ENCODE data around the gene PRPF6. TPM values are rescaled to one million over a fixed set of nuclear protein-coding genes. Genes with fewer than 3 reads are reported as not detected.

Gene PRPF6
- total RNA-seq, 1 donor from 2014 or later = 71.0 TPM

GRCh38 chr20:64049060-64049877 is 68.3 kb downstream of the PRPF6 start, which contains the start of gene SOX18:
TSS of gene SOX18 (minus strand) at chr20:64049639. CDS start at chr20:64049516, 123 bp downstream.
- no peak for DNase-seq

GRCh38 chr20:64049878-64050260 is 68.9 kb downstream of the PRPF6 start:
- no peak for DNase-seq

GRCh38 chr20:64050261-64051032 is 69.5 kb downstream of the PRPF6 start:
- DNase-seq = no peak

DNA sequence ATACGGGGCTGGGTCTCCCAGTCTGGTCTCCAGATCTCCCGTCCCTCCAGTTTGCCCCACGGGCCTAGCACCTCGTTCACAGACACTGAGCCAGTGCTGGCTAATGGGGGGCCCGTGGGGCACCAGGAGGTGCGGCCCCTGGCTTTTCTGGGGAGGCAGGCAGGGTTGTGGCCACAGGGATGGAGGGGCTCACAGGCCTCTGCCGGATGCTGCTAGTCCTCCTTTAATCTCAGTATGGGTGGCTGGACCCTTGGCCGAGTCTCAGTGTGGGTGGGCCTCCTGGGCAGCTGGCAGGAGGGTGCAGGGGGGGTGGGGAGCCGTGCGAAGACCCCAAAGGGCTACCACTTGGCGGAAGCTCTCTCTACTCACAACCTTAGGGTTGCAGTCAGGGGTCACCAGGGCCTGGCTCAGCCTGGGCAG is 70.1 kb downstream of the PRPF6 start:
- DNase-seq = no peak

GRCh38 chr20:64051561-64052325 is 70.8 kb downstream of the PRPF6 start:
- DNase-seq = no peak

DNA sequence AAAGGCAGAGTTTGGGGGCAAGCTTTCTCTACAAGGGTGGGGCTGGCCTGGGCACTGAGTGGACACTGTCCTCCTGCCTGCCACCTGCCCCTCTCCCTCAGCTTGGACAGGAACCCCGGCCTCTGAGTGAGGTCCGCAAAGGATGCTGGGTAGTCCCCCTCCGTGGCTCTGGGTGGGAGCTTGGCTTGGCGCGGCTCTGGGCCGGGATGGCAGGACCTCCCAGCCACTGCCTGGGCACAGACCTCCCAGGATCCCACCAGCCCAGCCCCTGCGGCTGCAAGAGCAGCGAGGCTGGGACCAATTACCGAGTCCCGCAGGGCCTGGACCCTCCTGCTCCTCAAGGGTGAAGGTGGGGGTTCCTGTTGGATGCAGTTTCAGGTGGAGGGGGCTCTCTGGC is 71.4 kb downstream of the PRPF6 start:
- DNase-seq = no peak

DNA sequence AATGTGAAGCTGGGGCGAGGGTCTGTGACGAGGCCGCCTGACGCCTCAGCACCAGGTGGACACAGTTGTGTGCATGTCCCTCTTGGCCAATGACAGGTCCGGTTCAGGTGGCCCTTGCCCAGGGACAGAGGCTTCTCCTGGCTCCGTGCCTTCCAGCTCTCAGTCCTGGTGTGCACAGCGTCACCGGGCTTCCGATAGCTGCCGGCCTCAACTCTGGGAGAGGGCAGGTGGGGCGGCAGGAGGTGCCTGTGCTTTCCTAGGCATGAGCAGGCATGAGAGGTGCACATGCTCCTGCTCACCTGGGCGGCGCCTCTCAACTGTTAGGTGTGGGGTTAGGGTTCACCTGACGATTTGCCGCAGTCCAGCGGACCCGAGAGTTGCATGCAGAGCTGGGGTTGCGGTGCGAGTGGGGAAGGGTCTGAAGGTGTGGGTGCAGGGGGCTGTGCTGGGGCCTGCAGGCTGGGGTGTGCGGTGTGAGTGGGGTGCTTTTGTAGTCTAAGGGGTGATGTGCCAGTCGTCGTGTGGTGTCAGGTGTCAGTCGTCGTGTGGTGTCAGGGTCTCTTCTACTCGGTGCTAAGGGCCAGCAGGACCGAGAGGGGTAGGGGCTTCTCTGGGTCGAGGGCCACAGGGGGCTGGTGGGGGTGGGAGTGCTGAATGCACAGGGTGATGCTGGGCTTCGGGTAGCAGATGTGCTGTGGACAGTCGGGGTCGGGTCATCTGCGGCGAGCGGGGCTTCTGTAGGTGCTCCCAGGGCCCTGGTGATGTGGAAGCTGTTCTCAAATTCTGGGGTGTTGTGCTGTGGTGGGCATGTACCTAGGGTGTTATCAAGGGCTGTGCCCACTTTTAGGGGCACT is 72.3 kb downstream of the PRPF6 start:
- no peak for DNase-seq

- no peak for DNase-seq
Observed at GRCh38 chr20:64053841-64054661, 73.1 kb downstream of the PRPF6 start.

- DNase-seq = no peak
Observed at GRCh38 chr20:64055396-64055892, 74.5 kb downstream of the PRPF6 start.

GRCh38 chr20:64055893-64056638 is 75.1 kb downstream of the PRPF6 start:
- DNase-seq = no peak

GRCh38 chr20:64056639-64056888 is 75.6 kb downstream of the PRPF6 start:
- no peak for DNase-seq

DNA sequence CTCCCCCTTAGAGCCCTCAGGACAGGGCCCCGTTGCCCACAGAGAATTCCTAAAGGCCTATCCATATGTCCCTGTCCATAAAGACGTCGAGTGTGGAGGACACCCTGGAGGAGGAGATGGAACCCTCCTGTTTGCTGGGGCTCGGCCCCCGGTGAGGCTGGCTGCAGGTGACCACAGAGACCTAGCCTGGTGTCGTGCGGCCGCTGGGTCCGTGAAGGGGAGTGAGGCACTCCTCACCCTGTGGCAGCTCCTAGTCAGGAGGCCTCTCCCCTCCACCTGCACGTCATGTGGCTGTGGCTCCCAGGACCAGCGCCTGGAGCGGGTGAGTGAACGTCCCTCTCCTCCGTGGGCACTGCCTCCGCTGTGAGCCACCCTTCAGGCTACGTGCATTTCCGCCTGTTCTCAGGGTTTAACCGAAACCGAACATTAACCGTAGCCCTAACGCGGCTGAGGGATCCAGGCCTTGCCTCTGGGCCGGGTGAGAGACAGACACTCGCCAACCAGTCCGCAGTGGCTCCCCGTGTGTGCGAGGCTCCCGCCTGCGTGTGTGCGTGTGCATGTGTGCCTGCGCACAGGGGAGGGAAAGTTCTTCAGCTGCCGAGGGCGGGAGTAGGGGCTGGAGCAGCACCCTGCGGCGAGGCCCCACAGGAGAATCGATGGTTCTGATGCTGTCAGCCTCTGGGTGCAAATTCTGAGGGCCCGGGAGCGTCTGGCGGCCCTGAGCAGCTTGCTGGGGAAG is 76.1 kb downstream of the PRPF6 start:
- DNase-seq = no peak

DNA sequence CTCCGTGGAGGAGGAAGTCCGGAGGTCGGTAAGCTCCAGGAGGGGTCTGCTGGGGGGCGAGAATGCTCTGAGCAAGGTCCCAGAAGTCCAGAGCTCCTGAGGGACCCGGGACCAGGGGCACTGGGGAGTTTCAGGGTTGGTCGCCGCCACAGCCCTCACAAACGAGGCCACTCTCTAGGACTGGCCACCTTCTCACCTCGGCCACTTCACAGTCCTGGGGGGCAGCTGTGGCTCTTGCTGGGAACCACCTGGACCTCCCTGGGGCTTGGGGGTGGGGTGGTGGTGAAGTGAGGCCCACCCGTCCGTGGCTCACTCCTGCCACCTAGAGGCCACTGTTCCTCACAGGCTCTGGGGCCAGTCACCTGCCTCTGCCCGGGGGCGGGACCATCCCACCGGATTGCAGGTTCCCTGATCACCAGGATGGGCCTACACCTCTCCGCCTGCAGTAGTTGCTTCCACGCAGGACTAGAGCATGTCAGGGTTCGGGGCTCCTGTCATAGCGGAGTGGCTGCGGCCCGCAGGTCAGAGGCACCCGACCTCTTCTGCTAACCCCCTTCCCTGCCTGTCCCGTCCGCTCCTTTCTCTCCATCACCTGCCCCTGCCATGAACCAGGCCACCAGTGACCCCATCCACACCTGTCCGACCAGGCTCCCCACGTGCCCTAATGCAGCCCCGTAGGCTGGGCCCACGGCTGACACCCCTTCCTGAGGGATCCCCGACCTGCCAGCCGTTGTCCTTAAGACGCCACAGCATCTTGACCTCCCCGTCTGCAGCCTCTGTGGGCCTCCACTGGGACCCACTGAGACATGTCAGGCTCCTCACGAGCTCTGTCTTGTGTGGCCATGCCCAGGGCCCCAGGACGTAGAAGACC is 76.9 kb downstream of the PRPF6 start:
- DNase-seq = no peak

DNA sequence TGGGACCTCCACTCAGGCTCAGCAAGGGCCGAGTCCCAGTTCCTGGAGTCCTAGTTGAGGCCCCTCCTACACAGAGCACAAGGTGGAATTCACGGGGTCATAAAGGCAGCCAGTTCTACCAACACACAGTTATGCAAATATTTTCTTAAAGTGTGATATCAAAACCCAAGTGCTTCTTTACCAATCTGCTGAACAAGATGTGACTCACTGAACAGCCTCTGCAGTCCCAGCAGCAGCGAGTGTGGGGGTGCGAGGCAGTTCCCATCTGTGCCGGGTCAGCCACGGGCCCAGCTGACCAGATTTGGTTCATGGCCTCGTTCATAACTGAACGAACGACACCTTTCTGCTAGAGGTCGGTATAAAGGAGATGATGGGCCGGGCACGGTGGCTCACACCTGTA is 77.6 kb downstream of the PRPF6 start:
- no peak for DNase-seq

DNA sequence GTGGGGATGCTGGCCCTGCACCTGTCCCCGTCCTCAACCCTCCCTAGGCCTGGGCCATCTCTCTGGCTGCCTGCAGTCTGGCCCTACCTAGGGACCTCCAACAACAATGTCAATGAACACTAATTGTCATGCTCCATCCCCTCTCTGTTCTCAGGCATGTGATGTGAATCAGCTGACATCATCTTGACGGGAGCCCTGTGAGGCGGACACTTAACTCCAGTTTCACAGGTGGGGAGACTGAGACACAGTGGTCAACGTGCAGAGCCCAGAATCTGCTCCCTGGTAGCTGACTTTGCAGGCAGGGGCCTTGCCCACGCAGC is 81.3 kb downstream of the PRPF6 start:
- DNase-seq = peak; percentile 33

- peak; percentile 96 for DNase-seq
Observed at GRCh38 chr20:64062596-64063388, 81.9 kb downstream of the PRPF6 start, which contains the start of gene TCEA2. TSS of gene TCEA2 (plus strand) at chr20:64063198. CDS start at chr20:64063313, 115 bp downstream.

DNA sequence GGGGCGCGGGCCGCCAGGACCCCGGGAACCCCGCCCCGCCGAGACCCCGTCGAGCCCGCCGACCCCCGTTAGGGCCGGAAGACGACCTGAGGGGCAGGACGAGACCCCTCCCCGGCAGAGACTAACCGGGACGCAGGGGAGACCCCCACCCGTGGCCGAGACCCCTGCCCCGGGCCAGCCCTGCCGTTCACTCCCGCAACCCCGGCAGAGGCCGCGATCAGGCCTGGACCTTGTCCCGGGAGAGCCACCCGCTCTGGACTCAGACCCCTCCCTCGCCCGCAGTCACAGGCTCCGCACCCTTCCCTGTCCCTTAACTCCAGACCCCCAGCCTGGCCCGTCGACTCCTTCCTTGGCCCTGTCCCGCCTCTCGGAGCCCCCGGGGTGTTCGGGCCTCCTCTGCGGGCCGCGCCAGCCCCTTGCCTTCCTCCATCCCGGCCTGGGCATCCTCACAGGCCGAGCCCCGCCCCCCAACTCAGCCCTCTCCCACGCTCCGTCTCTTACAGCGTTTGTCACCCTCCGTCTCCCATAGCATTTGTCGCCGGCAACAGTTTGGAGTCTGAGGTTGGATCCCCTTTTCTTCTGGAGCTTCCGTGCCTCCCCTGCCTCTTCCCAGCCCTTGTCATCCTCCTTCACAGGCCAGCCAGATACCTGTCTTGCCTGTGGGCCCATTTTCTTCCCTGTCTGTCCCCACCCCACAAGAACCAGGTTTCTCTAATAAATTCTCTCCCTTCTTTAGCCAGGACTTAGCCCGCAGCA is 82.6 kb downstream of the PRPF6 start:
- DNase-seq = no peak
